K562 (cell line): ENCODE measurements around the gene HSPA4L.

Source experiments
- BCL6 ChIP-seq: fragments of 250-450 bp; sonication (Bioruptor Pico); IDR thresholded peaks from 2 replicates; pipeline ENCODE4 v1.4.0; 2020
- BCLAF1 ChIP-seq, 2 experiments: fragments of 450-650 bp in 1 of 2; IDR thresholded peaks; 2 replicates each; pipeline ENCODE4 v1.6.1; 2011 to 2017; ENCODE audit warnings: low read depth in 2 of 2, antibody characterized with exemption in 1 of 2, borderline replicate concordance in 1 of 2, low read length in 1 of 2, mild to moderate bottlenecking in 1 of 2, mixed read lengths in 1 of 2; ENCODE audit not compliant: control insufficient read depth in 1 of 2
- CBX1 ChIP-seq: sonication (generic); IDR thresholded peaks from 2 replicates; pipeline ENCODE4 v1.6.1; 2016; ENCODE audit warnings: antibody characterized with exemption, low read depth, mild to moderate bottlenecking
- CTCF ChIP-seq, 3 experiments: IDR thresholded peaks in 2 of 3; conservative IDR thresholded peaks in 1 of 3; 2 replicates each; pipeline ENCODE4 v1.5.1; 2011 to 2012; ENCODE audit warnings: low read length in 3 of 3, mild to moderate bottlenecking in 3 of 3, control low read depth in 2 of 3, improper control_type of control experiment in 1 of 3, inconsistent platforms in 1 of 3, low read depth in 1 of 3, mixed read lengths in 1 of 3, moderate library complexity in 1 of 3; ENCODE audit not compliant: insufficient read depth in 2 of 3
- DIDO1 ChIP-seq: fragments of 450-650 bp; IDR thresholded peaks from 2 replicates; pipeline ENCODE4 v1.6.1; 2016; ENCODE audit warnings: low read depth, missing biosample characterization, missing genetic modification characterization
- ELF4 ChIP-seq: fragments of 450-650 bp; formaldehyde crosslinking; IDR thresholded peaks from 2 replicates; pipeline ENCODE4 v1.4.0; 2022; ENCODE audit warnings: missing genetic modification characterization
- FOXJ2 ChIP-seq: fragments of 200-800 bp; sonication (Bioruptor generic); IDR thresholded peaks from 2 replicates; pipeline ENCODE4 v1.6.1; 2016; ENCODE audit warnings: missing genetic modification characterization, missing compliant biosample characterization
- IRF1 ChIP-seq: sonication (generic); formaldehyde crosslinking; IDR thresholded peaks from 2 replicates; pipeline ENCODE4 v1.8.0; 2022; ENCODE audit warnings: missing genetic modification reagents, mild to moderate bottlenecking, borderline replicate concordance
- MEF2A ChIP-seq: IDR thresholded peaks from 2 replicates; pipeline ENCODE4 v1.6.1; 2011; ENCODE audit warnings: low read depth, mild to moderate bottlenecking, low read length, moderate library complexity; ENCODE audit not compliant: control insufficient read depth
- NRF1 ChIP-seq, 2 experiments: fragments of 450-650 bp; IDR thresholded peaks in 1 of 2; conservative IDR thresholded peaks in 1 of 2; 2 replicates each; pipeline ENCODE4 v1.6.1; 2014; ENCODE audit warnings: mild to moderate bottlenecking in 2 of 2
- SMAD1 ChIP-seq: fragments of 150-350 bp; IDR thresholded peaks from 2 replicates; pipeline ENCODE4 v1.6.1; 2014; ENCODE audit warnings: low read length, low read depth; ENCODE audit not compliant: partially characterized antibody
- ZNF79 ChIP-seq: fragments of 250-450 bp; sonication (Bioruptor Pico); IDR thresholded peaks from 2 replicates; pipeline ENCODE4 v1.4.0; 2020; ENCODE audit warnings: low read depth, mild to moderate bottlenecking, moderate library complexity
- TF ChIP-seq, protein P1 (sequence below): fragments of 450-650 bp; IDR thresholded peaks from 2 replicates; pipeline ENCODE4 v1.6.1; 2016; ENCODE audit warnings: low read depth, mild to moderate bottlenecking, moderate library complexity

DNA sequence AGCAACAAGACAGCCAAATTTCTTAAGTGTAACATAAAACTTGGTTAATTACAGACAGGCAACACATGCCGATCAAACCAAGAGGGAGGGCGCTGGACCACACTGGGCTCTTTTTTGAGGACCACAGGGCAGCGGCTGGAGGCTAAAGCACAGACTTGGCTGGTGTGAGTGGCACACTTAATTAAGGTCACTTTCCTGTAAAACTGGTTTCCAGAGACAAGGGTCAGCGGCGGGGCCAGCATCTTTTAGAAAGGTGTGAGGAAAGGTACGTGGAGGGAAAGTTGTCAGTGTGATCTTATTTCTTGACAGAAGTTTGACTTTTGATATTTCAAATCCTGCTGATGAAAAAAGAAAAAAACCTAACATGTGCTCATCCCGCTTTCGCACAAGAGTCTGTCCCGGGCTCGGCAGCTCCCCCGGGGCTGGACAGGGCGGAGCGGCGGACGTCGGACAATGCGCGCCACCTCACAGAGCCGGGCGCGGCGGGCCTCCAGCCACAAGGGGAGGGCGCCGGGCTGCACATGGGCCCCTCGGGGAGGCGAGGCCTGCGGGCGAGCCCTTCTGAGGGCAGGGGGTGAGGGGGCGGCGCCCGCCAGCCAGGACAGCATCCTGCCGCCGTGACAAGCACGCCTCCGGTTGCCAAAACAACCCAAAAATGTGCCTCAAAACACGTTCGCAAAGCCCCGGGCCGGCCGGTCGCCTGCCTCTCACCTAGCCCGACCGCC is 660 bp upstream of the HSPA4L start:
- no peak for TF ChIP-seq DIDO1
- no peak for TF ChIP-seq BCL6 (CRISPR knock-in tag)
- TF ChIP-seq BCLAF1 (IDR thresholded peaks at IDR 0.05; ENCODE audit: borderline replicate concordance in 1 of 2, control insufficient read depth in 1 of 2, low read depth in 2 of 2, low read length in 1 of 2): no peak
- TF ChIP-seq MEF2A: no peak
- TF ChIP-seq CTCF (IDR thresholded peaks at IDR 0.05 in 2 of 3, conservative IDR thresholded peaks at IDR 0.05 in 1 of 3; ENCODE audit: insufficient read depth in 2 of 3, low read depth in 1 of 3, low read length in 3 of 3): no peak
- TF ChIP-seq CBX1: peak; percentile 17; the same call in 1 of the 2 replicates
- TF ChIP-seq, protein P1, sequence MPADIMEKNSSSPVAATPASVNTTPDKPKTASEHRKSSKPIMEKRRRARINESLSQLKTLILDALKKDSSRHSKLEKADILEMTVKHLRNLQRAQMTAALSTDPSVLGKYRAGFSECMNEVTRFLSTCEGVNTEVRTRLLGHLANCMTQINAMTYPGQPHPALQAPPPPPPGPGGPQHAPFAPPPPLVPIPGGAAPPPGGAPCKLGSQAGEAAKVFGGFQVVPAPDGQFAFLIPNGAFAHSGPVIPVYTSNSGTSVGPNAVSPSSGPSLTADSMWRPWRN: no peak
- no peak for TF ChIP-seq SMAD1
- no peak for TF ChIP-seq ELF4 (CRISPR knock-in tag)
- no peak for TF ChIP-seq IRF1 (CRISPR knock-in tag)
- TF ChIP-seq ZNF79: no peak
- no peak for TF ChIP-seq NRF1 (conservative IDR thresholded peaks at IDR 0.05 in 1 of 2, IDR thresholded peaks at IDR 0.05 in 1 of 2)
- TF ChIP-seq FOXJ2: no peak
